NCI-H446 treated with DMSO at 0.1 percent for 48 hours (cell line): Measurements from ENCODE around the gene ZNF655.
"Not testable (repeated sequence)": the region's sequence is repeated elsewhere in the genome, so short reads cannot be mapped to it uniquely, and the experiment has no call there.

Experiments used
- DNase-seq: peaks from one replicate; lab custom pipeline; 2025; lab: John Stamatoyannopoulos, UW

Gene ZNF655

GRCh38 chr7:99560834-99561736 lies 2.6 kb downstream of the ZNF655 start:
- no peak for DNase-seq

GRCh38 chr7:99561737-99562051 lies 3.3 kb downstream of the ZNF655 start:
- DNase-seq: no peak

GRCh38 chr7:99562114-99562784 lies 3.8 kb downstream of the ZNF655 start:
- DNase-seq: no peak

- no peak for DNase-seq
Measured at GRCh38 chr7:99562832-99563231, 4.4 kb downstream of the ZNF655 start.

- no peak for DNase-seq
Measured at GRCh38 chr7:99563650-99564049, 5.2 kb downstream of the ZNF655 start.

- DNase-seq: not testable (repeated sequence)
Measured at GRCh38 chr7:99568770-99569169, 10.3 kb downstream of the ZNF655 start.

- DNase-seq: no peak
Measured at GRCh38 chr7:99571768-99572167, 13.3 kb downstream of the ZNF655 start.

GRCh38 chr7:99573257-99573656 lies 14.8 kb downstream of the ZNF655 start:
- no peak for DNase-seq

GRCh38 chr7:99576251-99576650 lies 17.8 kb downstream of the ZNF655 start:
- DNase-seq: no peak

GRCh38 chr7:99579281-99579955 lies 21.0 kb downstream of the ZNF655 start:
- DNase-seq: no peak

- no peak for DNase-seq
Measured at GRCh38 chr7:99579956-99580777, 21.7 kb downstream of the ZNF655 start.

- DNase-seq: not testable (repeated sequence)
Measured at GRCh38 chr7:99580778-99581332, 22.4 kb downstream of the ZNF655 start.

- DNase-seq: no peak
Measured at GRCh38 chr7:99588868-99589267, 30.4 kb downstream of the ZNF655 start.

- DNase-seq: no peak
Measured at GRCh38 chr7:99594948-99595745, 36.7 kb downstream of the ZNF655 start.

GRCh38 chr7:99596408-99596955 lies 38.0 kb downstream of the ZNF655 start:
- no peak for DNase-seq

- no peak for DNase-seq
Measured at GRCh38 chr7:99597762-99598501, 39.5 kb downstream of the ZNF655 start, which contains the start of gene TMEM225B. Gene TMEM225B, plus strand, starts transcription at chr7:99598267. Its CDS starts 6,122 bp downstream, at chr7:99604389.

- no peak for DNase-seq
Measured at GRCh38 chr7:99599836-99600235, 41.4 kb downstream of the ZNF655 start.

- no peak for DNase-seq
Measured at GRCh38 chr7:99601656-99602310, 43.3 kb downstream of the ZNF655 start.

GRCh38 chr7:99605527-99605926 lies 47.1 kb downstream of the ZNF655 start:
- DNase-seq: no peak
